K562 (cell line): ENCODE measurements around the gene TPD52L1. TPM values are rescaled to one million over a fixed set of nuclear protein-coding genes. Genes with fewer than 3 reads are reported as not detected.

Experiments
- ATF4 ChIP-seq: fragments of 450-650 bp; formaldehyde crosslinking; IDR thresholded peaks from 2 replicates; pipeline ENCODE4 v1.4.0; 2022; ENCODE audit warnings: mild to moderate bottlenecking, moderate library complexity
- CXXC5 ChIP-seq: fragments of 250-450 bp; sonication (Bioruptor Pico); IDR thresholded peaks from 2 replicates; pipeline ENCODE4 v1.8.0; 2022; ENCODE audit warnings: inconsistent platforms, mild to moderate bottlenecking, moderate library complexity
- ELK3 ChIP-seq: fragments of 450-650 bp; formaldehyde crosslinking; IDR thresholded peaks from 2 replicates; pipeline ENCODE4 v1.4.0; 2020; ENCODE audit warnings: mild to moderate bottlenecking
- HDAC2 ChIP-seq: fragments of 450-650 bp; IDR thresholded peaks from 2 replicates; pipeline ENCODE4 v1.6.1; 2016; ENCODE audit warnings: mild to moderate bottlenecking
- JUND ChIP-seq, 2 experiments: IDR thresholded peaks; 2 replicates in 1 of 2; 3 replicates in 1 of 2; pipeline ENCODE4 v1.6.1; 2011; ENCODE audit warnings: borderline replicate concordance in 2 of 2, low read depth in 2 of 2, low read length in 2 of 2, improper control_type of control experiment in 1 of 2, missing biosample characterization in 1 of 2, missing genetic modification characterization in 1 of 2, missing genetic modification reagents in 1 of 2
- KDM5B ChIP-seq: fragments of 200-600 bp; sonication (generic); IDR thresholded peaks from 2 replicates; pipeline ENCODE4 v1.6.1; 2012; ENCODE audit warnings: low read depth, mild to moderate bottlenecking, moderate library complexity, low read length, control low read depth, inconsistent platforms; ENCODE audit not compliant: insufficient replicate concordance
- MAZ ChIP-seq, 2 experiments: fragments of 450-650 bp in 1 of 2; sonication (generic) in 1 of 2; formaldehyde crosslinking; IDR thresholded peaks in 1 of 2; conservative IDR thresholded peaks in 1 of 2; 2 replicates each; pipeline versions ENCODE4 v1.4.0 to v1.5.0; 2020; ENCODE audit warnings: mild to moderate bottlenecking in 1 of 2, missing genetic modification reagents in 1 of 2
- RBM25 ChIP-seq: fragments of 200-400 bp; formaldehyde crosslinking; IDR thresholded peaks from 2 replicates; pipeline ENCODE4 v1.6.1; 2018; ENCODE audit warnings: low read length, low read depth, moderate library complexity; ENCODE audit not compliant: severe bottlenecking
- SIX5 ChIP-seq, 2 experiments: IDR thresholded peaks; 2 replicates each; pipeline ENCODE4 v1.6.1; 2011; ENCODE audit warnings: low read length in 2 of 2, borderline replicate concordance in 1 of 2, low read depth in 1 of 2, mild to moderate bottlenecking in 1 of 2, moderate library complexity in 1 of 2; ENCODE audit not compliant: insufficient read depth in 1 of 2
- THRB ChIP-seq: fragments of 450-650 bp; formaldehyde crosslinking; conservative IDR thresholded peaks from 2 replicates; pipeline ENCODE4 v1.4.0; 2022; ENCODE audit warnings: mild to moderate bottlenecking, missing genetic modification characterization
- ZBTB11 ChIP-seq, 3 experiments: fragments of 200-800 bp in 1 of 3; fragments of 250-450 bp in 1 of 3; fragments of 450-650 bp in 1 of 3; sonication (Bioruptor Pico) in 1 of 3; sonication (Bioruptor generic) in 1 of 3; formaldehyde crosslinking in 1 of 3; IDR thresholded peaks; 2 replicates each; pipeline versions ENCODE4 v1.6.1 to v1.8.0; 2016 to 2022; ENCODE audit warnings: mild to moderate bottlenecking in 2 of 3, missing genetic modification characterization in 2 of 3, missing compliant biosample characterization in 1 of 3, moderate library complexity in 1 of 3
- ZNF263 ChIP-seq: sonication (generic); formaldehyde crosslinking; IDR thresholded peaks from 2 replicates; pipeline ENCODE4 v1.8.0; 2022; ENCODE audit warnings: mild to moderate bottlenecking, missing genetic modification reagents, borderline replicate concordance
- ZNF592 ChIP-seq: fragments of 450-650 bp; IDR thresholded peaks from 2 replicates; pipeline ENCODE4 v1.6.1; 2017; ENCODE audit warnings: antibody characterized with exemption, mild to moderate bottlenecking
- ZNF707 ChIP-seq: fragments of 250-450 bp; sonication (Bioruptor Pico); conservative IDR thresholded peaks from 2 replicates; pipeline ENCODE4 v1.8.0; 2022; ENCODE audit warnings: inconsistent platforms, mild to moderate bottlenecking, moderate library complexity
- polyA plus RNA-seq, 8 experiments: library from polyadenylated mRNA; depleted of rRNA in 4 of 8; stranded (reverse) in 5 of 8; unstranded in 3 of 8; fragments of >200 nt; fragmentation: Nextera tagmentation in 2 of 8; fragmentation: Illumina TruSeq in 1 of 8; extraction: Ambion mirVana in 2 of 8; extraction: Trizol in 1 of 8; gene quantifications; 2 replicates each; pipeline versions ENCODE4 v1.2.1 to v1.2.3, GENCODE V29; 2011 to 2014; ENCODE audit warnings: inconsistent platforms in 1 of 8, missing spikeins in 1 of 8
- total RNA-seq, 7 experiments: library from RNA; depleted of rRNA in 6 of 7; stranded (reverse); fragments of >200 nt in 6 of 7; fragmentation: Illumina TruSeq in 2 of 7; extraction: Trizol in 2 of 7; gene quantifications; 2 replicates each; pipeline versions ENCODE4 v1.2.1 to v1.2.3, GENCODE V29; 2011 to 2021; ENCODE audit warnings: low replicate concordance in 1 of 7

The TPD52L1 gene
- total and polyA plus RNA-seq, 9 of the 15 experiments (the other 6 are each of a cell fraction or from before 2014, with no cell fraction given), result 12.9 to 149 (median 75.7) TPM

- TF ChIP-seq KDM5B (peak; percentile 23), ZNF263 (CRISPR knock-in tag) (peak; percentile 24; the same call in 1 of the 2 replicates), CXXC5 (CRISPR knock-in tag) (peak; percentile 46), RBM25 (no peak), ZNF707 (CRISPR knock-in tag) (no peak), JUND (IDR thresholded peaks at IDR 0.05; ENCODE audit: borderline replicate concordance, low read depth, low read length) (peak; percentile 20), JUND (tag; IDR thresholded peaks at IDR 0.05; ENCODE audit: borderline replicate concordance, low read depth, low read length) (no peak; the same call in 2 of the 3 replicates), ATF4 (CRISPR knock-in tag) (no peak), MAZ (CRISPR knock-in tag; conservative IDR thresholded peaks at IDR 0.05 in 1 of 2, IDR thresholded peaks at IDR 0.05 in 1 of 2) (peak in 1 of 2 experiments; percentile 1; a peak in 1 of 4 replicates), ZBTB11 (CRISPR knock-in tag; IDR thresholded peaks at IDR 0.05) (no peak), ELK3 (no peak), THRB (CRISPR knock-in tag) (0 out of 2 replicates have a peak, but pooled peaks have one; percentile 10), SIX5 (IDR thresholded peaks at IDR 0.05; ENCODE audit: borderline replicate concordance in 1 of 2, insufficient read depth in 1 of 2, low read depth in 1 of 2, low read length in 2 of 2) (no peak), ZNF592 (0 out of 2 replicates have a peak, but pooled peaks have one; percentile 48), HDAC2 (0 out of 2 replicates have a peak, but pooled peaks have one; percentile 40)
These were observed 1.2 kb downstream of the TPD52L1 start (continued) for GRCh38 chr6:125154761-125155135.
